ENCODE measurements around the gene SORBS2. TPM values are rescaled to one million over a fixed set of nuclear protein-coding genes. Genes with fewer than 3 reads are reported as not detected.

The SORBS2 gene
- total and polyA plus RNA-seq, 2 donors (not counting 3 experiments of a cell fraction or from before 2014, with no cell fraction given) = 69.8 to 82.5 TPM

DNA sequence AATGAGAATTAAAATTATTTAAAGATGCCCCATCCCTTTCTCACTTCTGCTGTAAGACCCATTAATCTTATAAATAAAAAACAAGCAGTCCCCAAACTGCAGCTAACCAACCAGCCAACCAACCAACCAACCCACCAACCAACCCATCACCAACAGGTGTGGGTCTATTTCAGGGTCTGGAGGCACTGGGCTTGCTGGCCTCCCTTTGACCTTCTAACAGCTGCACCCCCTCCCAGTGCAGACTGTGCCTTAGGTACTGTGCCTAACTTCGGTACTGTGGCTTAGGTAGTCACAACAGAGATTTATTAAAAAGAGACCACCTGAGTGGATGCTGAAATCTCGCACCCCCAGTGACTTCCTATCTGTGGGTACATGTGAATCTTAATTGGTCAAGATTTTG lies 128.1 kb downstream of the SORBS2 start:
- Histone ChIP-seq H3K79me2 (ENCODE audit: control insufficient read depth, insufficient read depth, low read length) (no peaks in the 10 kb centered on the region), H3K4me3 (replicated peaks in 1 of 3; ENCODE audit: insufficient read depth in 1 of 3, low read depth in 1 of 3, low read length in 3 of 3) (no peak overlapping the region), H3K27ac (ENCODE audit: insufficient read depth, low read depth, low read length) (no peak overlapping the region), H3K4me1 (ENCODE audit: control insufficient read depth, extremely low read depth, insufficient read depth, low read length) (peaks cover 8% of the 10 kb centered on the region), H3K9me1 (replicated peaks; ENCODE audit: control insufficient read depth, extremely low read depth, insufficient read depth, low read length) (no peaks in the 10 kb centered on the region), H3K9ac (replicated peaks; ENCODE audit: extremely low read depth, insufficient read depth, low read length) (no peak overlapping the region), H3K36me3 (ENCODE audit: control insufficient read depth in 2 of 2, extremely low read depth in 1 of 2, insufficient read depth in 2 of 2, low read length in 2 of 2) (no peaks in the 10 kb centered on the region), H3K4me2 (ENCODE audit: insufficient read depth, low read length) (no peak overlapping the region), H4K20me1 (replicated peaks; ENCODE audit: control insufficient read depth, extremely low read depth, insufficient read depth, low read length) (no peaks in the 10 kb centered on the region), H2AFZ (ENCODE audit: low read depth, low read length) (no peak overlapping the region), H3K27me3 (ENCODE audit: control insufficient read depth in 2 of 2, insufficient read depth in 2 of 2, low read length in 2 of 2) (no peaks in the 10 kb centered on the region), H3K9me3 (replicated peaks; ENCODE audit: control insufficient read depth, insufficient read depth, low read length) (no peaks in the 10 kb centered on the region)
- TF ChIP-seq GATA2 (IDR thresholded peaks at IDR 0.05; ENCODE audit: insufficient read depth, insufficient read length, low read depth, low read length) (no peak), JUN (IDR thresholded peaks at IDR 0.05; ENCODE audit: borderline replicate concordance, insufficient read depth, insufficient read length, low read depth) (no peak), EZH2 (IDR thresholded peaks at IDR 0.05; ENCODE audit: borderline replicate concordance, low read depth, low read length, severe bottlenecking) (no peak), POLR2AphosphoS5 (IDR thresholded peaks at IDR 0.05; ENCODE audit: insufficient read depth, low read depth, low read length) (no peak), POLR2A (IDR thresholded peaks at IDR 0.05; ENCODE audit: low read depth, low read length) (no peak), FOS (IDR thresholded peaks at IDR 0.05; ENCODE audit: borderline replicate concordance, insufficient read depth, low read length) (no peak), MYC (IDR thresholded peaks at IDR 0.05; ENCODE audit: low read depth, low read length) (no peak)
- TF ChIP-seq, protein P1, sequence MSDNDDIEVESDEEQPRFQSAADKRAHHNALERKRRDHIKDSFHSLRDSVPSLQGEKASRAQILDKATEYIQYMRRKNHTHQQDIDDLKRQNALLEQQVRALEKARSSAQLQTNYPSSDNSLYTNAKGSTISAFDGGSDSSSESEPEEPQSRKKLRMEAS (IDR thresholded peaks at IDR 0.05; ENCODE audit: insufficient read depth, insufficient read length) = no peak
- TF ChIP-seq, protein P2, sequence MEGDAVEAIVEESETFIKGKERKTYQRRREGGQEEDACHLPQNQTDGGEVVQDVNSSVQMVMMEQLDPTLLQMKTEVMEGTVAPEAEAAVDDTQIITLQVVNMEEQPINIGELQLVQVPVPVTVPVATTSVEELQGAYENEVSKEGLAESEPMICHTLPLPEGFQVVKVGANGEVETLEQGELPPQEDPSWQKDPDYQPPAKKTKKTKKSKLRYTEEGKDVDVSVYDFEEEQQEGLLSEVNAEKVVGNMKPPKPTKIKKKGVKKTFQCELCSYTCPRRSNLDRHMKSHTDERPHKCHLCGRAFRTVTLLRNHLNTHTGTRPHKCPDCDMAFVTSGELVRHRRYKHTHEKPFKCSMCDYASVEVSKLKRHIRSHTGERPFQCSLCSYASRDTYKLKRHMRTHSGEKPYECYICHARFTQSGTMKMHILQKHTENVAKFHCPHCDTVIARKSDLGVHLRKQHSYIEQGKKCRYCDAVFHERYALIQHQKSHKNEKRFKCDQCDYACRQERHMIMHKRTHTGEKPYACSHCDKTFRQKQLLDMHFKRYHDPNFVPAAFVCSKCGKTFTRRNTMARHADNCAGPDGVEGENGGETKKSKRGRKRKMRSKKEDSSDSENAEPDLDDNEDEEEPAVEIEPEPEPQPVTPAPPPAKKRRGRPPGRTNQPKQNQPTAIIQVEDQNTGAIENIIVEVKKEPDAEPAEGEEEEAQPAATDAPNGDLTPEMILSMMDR (IDR thresholded peaks at IDR 0.05; ENCODE audit: extremely low read depth in 1 of 2, insufficient read depth in 1 of 2, low read depth in 1 of 2, low read length in 2 of 2) = no peak
- DNase-seq (ENCODE audit: low read depth, low spot score) = no peak
- dilution Hi-C loops (cut with MboI; ENCODE audit: extremely low pct_ligation_motif_present, low sequenced_read_pairs) (no loop called here), intact Hi-C loops (cut with micrococcal nuclease) (no loop called here)
- POLR2A ChIA-PET = no interaction called here
- CTCF ChIA-PET = interaction anchor here (1.1 to 1.6 kb wide), 2 partner anchors 338 to 354 kb away, joined by 3 to 4 read pairs; no protein-coding TSS in a partner anchor
- BruUV-seq (replicated peaks) = no TSS peak
- FAIRE-seq = no peak

Data from endothelial cell of umbilical vein (primary cell).